PFSK-1 (cell line): ENCODE results near the gene VPS9D1.
A peak's percentile ranks its signal among the peaks of the same experiment; 100 is the strongest.

ENCODE experiments used
- FOXP2 ChIP-seq: optimal IDR thresholded peaks from 2 replicates; pipeline ENCODE3; 2011; ENCODE audit warnings: borderline replicate concordance, control low read depth, inconsistent platforms; ENCODE audit not compliant: insufficient read depth; ENCODE audit errors: extremely low read length, extremely low read depth
- POLR2AphosphoS5 ChIP-seq: IDR thresholded peaks from 2 replicates; pipeline ENCODE4 v1.6.1; 2012; ENCODE audit warnings: low read depth, mild to moderate bottlenecking, control low read depth, low read length, moderate library complexity
- SIN3A ChIP-seq: IDR thresholded peaks from 2 replicates; pipeline ENCODE4 v1.6.1; 2012; ENCODE audit warnings: mild to moderate bottlenecking, low read length, moderate library complexity, borderline replicate concordance; ENCODE audit not compliant: insufficient read depth
- TAF1 ChIP-seq: IDR thresholded peaks from 2 replicates; pipeline ENCODE4 v1.6.1; 2012; ENCODE audit warnings: low read length, control low read depth, borderline replicate concordance; ENCODE audit not compliant: insufficient read depth
- TF ChIP-seq, protein P1 (sequence below), 2 experiments: IDR thresholded peaks; 2 replicates each; pipeline versions ENCODE4 v1.6.1 to v1.8.0; 2011 to 2012; ENCODE audit warnings: low read depth in 2 of 2, low read length in 2 of 2, control low read depth in 1 of 2, inconsistent platforms in 1 of 2, mild to moderate bottlenecking in 1 of 2, moderate library complexity in 1 of 2; ENCODE audit not compliant: insufficient read depth in 1 of 2

VPS9D1 gene

DNA sequence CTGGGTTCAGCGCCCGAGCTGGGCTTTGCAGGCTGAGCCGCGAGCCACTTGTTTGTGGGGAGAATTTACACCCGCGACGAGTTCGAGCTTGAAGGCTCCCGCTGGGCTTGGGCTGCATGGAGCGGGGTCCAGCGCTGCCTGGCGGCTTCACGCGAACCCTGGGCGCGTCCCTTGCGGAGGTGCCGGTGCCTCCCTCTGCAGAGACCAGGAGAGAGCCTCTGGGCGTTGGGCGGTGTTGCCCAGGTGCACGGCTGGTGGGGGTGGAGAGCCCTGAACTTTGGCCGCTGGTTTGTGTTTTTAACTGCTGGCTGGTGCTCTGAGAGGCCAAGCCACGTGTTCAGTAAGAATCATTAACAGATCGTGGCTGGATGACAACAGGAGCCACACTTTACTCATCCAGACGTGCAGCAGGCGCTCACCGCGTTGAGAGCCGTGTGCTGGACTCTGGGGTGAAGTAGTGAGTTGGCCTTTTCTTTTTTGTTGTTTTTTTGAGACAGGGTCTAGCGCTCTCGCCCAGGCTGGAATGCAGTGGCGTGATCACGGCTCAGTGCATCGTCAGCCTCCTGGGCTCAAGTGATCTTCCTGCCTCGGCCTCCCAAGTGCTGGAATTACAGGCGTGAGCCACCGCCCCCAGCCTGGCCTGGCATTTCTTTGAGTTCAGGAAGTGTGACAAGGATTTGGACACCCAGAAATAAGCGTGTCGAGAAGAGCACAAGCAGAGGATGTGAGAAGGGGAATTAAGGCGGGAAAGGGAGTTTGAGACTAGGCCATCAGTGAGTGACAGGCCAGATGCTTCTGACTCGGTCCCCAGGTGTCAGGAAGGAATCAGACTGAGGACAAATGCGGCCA lies 33.4 kb downstream of the VPS9D1 start:
- TF ChIP-seq TAF1: no peak
- no peak for TF ChIP-seq FOXP2
- TF ChIP-seq POLR2AphosphoS5: no peak
- no peak for TF ChIP-seq SIN3A
- TF ChIP-seq, protein P1, sequence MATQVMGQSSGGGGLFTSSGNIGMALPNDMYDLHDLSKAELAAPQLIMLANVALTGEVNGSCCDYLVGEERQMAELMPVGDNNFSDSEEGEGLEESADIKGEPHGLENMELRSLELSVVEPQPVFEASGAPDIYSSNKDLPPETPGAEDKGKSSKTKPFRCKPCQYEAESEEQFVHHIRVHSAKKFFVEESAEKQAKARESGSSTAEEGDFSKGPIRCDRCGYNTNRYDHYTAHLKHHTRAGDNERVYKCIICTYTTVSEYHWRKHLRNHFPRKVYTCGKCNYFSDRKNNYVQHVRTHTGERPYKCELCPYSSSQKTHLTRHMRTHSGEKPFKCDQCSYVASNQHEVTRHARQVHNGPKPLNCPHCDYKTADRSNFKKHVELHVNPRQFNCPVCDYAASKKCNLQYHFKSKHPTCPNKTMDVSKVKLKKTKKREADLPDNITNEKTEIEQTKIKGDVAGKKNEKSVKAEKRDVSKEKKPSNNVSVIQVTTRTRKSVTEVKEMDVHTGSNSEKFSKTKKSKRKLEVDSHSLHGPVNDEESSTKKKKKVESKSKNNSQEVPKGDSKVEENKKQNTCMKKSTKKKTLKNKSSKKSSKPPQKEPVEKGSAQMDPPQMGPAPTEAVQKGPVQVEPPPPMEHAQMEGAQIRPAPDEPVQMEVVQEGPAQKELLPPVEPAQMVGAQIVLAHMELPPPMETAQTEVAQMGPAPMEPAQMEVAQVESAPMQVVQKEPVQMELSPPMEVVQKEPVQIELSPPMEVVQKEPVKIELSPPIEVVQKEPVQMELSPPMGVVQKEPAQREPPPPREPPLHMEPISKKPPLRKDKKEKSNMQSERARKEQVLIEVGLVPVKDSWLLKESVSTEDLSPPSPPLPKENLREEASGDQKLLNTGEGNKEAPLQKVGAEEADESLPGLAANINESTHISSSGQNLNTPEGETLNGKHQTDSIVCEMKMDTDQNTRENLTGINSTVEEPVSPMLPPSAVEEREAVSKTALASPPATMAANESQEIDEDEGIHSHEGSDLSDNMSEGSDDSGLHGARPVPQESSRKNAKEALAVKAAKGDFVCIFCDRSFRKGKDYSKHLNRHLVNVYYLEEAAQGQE (IDR thresholded peaks at IDR 0.05; ENCODE audit: insufficient read depth in 1 of 2, low read depth in 2 of 2, low read length in 2 of 2): no peak

DNA sequence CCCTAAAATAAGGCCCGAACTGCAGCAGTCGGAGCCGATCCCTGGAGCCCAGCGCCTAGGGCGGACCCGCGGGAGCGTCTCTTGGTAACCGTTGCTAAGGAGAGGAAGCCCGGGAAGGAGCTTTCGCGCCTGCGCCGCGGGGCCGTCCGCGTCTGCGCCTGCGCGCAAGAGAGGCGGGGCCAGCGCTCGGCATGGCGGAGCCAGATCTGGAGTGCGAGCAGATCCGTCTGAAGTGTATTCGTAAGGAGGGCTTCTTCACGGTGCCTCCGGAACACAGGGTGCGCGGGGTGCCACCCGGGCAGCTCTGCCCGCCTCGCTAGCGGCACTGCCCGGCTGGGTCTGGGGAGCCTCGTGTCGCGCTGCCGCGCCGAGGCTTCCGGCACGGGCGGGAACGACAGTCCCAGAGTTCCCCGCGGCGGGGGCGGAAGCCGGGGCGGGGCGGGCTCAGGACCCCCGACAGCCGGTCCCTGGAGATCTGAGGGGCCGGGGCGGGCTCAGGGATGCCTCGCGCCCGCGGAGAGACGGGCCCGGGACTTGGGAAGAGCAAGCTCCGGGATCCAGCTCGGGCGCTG lies 34.1 kb downstream of the VPS9D1 start, which contains the start of gene CDK10:
TSS of gene CDK10 (plus strand) at position 170 of the 572 bp plus-strand sequence. CDS start at position 192, 22 bp downstream.
- TF ChIP-seq, protein P1 (IDR thresholded peaks at IDR 0.05; ENCODE audit: insufficient read depth in 1 of 2, low read depth in 2 of 2, low read length in 2 of 2): peak in 1 of 2 experiments; percentile 61; a peak in 1 of 4 replicates
- peak; percentile 38 for TF ChIP-seq FOXP2
- TF ChIP-seq TAF1: peak; percentile 73; the same call in 1 of the 2 replicates
- no peak for TF ChIP-seq SIN3A
- peak; percentile 78 for TF ChIP-seq POLR2AphosphoS5

DNA sequence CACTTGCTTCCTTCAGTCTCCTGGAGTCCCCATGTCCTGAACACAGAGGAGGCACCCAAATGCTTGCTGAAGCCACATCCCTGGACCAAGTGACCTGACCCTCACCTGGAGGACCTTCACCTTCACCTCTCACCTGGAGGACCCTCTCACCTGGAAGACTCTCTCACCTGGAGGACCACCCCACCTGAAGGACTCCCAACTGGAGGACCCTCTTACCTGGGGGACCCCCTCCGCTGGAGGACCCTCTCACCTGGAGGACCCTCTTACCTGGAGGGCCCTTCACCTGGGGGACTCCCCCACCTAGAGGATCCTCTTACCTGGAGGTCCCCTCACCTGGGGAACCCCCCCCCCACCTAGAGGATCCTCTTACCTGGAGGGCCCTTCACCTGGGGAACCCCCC lies 34.8 kb downstream of the VPS9D1 start:
- TF ChIP-seq SIN3A (no peak), POLR2AphosphoS5 (no peak), TAF1 (no peak), FOXP2 (no peak)
- TF ChIP-seq, protein P1 (IDR thresholded peaks at IDR 0.05; ENCODE audit: insufficient read depth in 1 of 2, low read depth in 2 of 2, low read length in 2 of 2): no peak

DNA sequence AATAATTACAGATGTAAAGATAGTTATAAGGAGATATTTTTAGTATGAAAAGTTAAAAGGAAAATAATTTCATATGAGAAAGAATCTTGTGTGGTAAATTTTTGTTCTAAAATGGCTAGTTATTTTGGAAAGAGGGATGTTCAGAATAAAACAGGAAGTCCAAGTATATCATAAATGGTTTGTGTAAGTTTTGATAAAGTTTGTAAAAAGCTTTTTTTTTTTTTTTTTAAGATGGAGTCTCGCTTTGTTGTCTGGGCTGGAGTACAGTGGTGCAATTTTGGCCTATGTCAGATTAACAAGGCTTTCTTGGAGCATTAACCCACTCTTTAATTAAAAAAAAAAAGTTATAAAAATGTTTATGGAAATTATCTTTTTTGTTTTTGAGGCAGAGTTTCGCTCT lies 42.4 kb downstream of the VPS9D1 start:
- TF ChIP-seq, protein P1 (IDR thresholded peaks at IDR 0.05; ENCODE audit: insufficient read depth in 1 of 2, low read depth in 2 of 2, low read length in 2 of 2): no peak
- TF ChIP-seq FOXP2: no peak
- no peak for TF ChIP-seq SIN3A
- TF ChIP-seq TAF1: no peak
- TF ChIP-seq POLR2AphosphoS5: no peak
